Measurements from ENCODE around the gene SLC4A1. TPM values are rescaled to one million over a fixed set of nuclear protein-coding genes. Genes with fewer than 3 reads are reported as not detected.

Gene SLC4A1

GRCh38 chr17:44199553-44200477, 68.1 kb downstream of the SLC4A1 start, which contains the start of gene ATXN7L3:
ATXN7L3 (minus strand) TSS chr17:44199884; CDS start chr17:44198070, 1,814 bp downstream.
- Histone ChIP-seq H3K4me1 (ENCODE audit: control insufficient read depth in 2 of 2, insufficient read depth in 1 of 2, low read depth in 1 of 2, low read length in 2 of 2) (peaks cover 11 to 13% of the 10 kb centered on the region in 2 donors), H2AFZ (ENCODE audit: low read length) (peak within 1 kb of the TSS; percentile 96), H2BK5ac (ENCODE audit: low read length) (peak within 1 kb of the TSS; percentile 33), H3K27ac (replicated peaks; ENCODE audit: low read length) (peak within 1 kb of the TSS; percentile 98), H3K79me1 (ENCODE audit: low read depth, low read length) (peaks cover 18% of the 10 kb centered on the region), H2BK120ac (ENCODE audit: low read depth, low read length) (no peak within 1 kb of the TSS), H4K8ac (ENCODE audit: low read depth, low read length) (no peak within 1 kb of the TSS), H2BK12ac (ENCODE audit: low read length) (no peak within 1 kb of the TSS), H3K4me3 (ENCODE audit: low read length in 2 of 2) (peak within 1 kb of the TSS; percentile 86 to 87), H2AK5ac (ENCODE audit: low read depth, low read length) (peak within 1 kb of the TSS; percentile 20), H3K9me3 (replicated peaks in 1 of 2; ENCODE audit: control insufficient read depth in 2 of 2, insufficient read depth in 1 of 2, low read depth in 1 of 2, low read length in 2 of 2) (no peaks in the 10 kb centered on the region), H3K27me3 (ENCODE audit: control insufficient read depth in 3 of 3, insufficient read depth in 3 of 3, low read depth in 1 of 3, low read length in 3 of 3) (no peaks in the 10 kb centered on the region), H3K4ac (ENCODE audit: low read length) (peak within 1 kb of the TSS; percentile 19), H3K18ac (ENCODE audit: low read length) (peak within 1 kb of the TSS; percentile 97), H3K9ac (ENCODE audit: low read depth, low read length, poor library complexity) (peak within 1 kb of the TSS; percentile 92), H3K36me3 (replicated peaks in 1 of 2; ENCODE audit: control insufficient read depth in 2 of 2, insufficient read depth in 2 of 2, low read length in 2 of 2) (peaks cover 23 to 31% of the 10 kb centered on the region in 2 donors), H2BK15ac (ENCODE audit: low read length) (no peak within 1 kb of the TSS), H4K91ac (ENCODE audit: low read depth, low read length, poor library complexity) (peak within 1 kb of the TSS; percentile 49), H3K4me2 (ENCODE audit: insufficient read depth, low read length, poor library complexity, severe bottlenecking) (peak within 1 kb of the TSS; percentile 90), H3K23ac (ENCODE audit: low read depth, low read length, poor library complexity) (peak within 1 kb of the TSS; percentile 38), H3K14ac (ENCODE audit: low read length) (no peak within 1 kb of the TSS)
- peak; percentile 97 for DNase-seq (ENCODE audit: low spot score)
- WGBS, 2 donors (ENCODE audit: extremely low coverage in 2 of 2, insufficient read length in 2 of 2, insufficient replicate concordance in 1 of 2) = no CpG with 5 or more reads among the region's 126 CpGs

GRCh38 chr17:44198721-44199552, 69.0 kb downstream of the SLC4A1 start:
- peak; percentile 65 for DNase-seq (ENCODE audit: low spot score)
- peaks cover 11 to 13% of the 10 kb centered on the region in 2 donors for H3K4me1 ChIP-seq (ENCODE audit: control insufficient read depth in 2 of 2, insufficient read depth in 1 of 2, low read depth in 1 of 2, low read length in 2 of 2)
- peak overlapping the region; percentile 38 for H3K23ac ChIP-seq (ENCODE audit: low read depth, low read length, poor library complexity)
- H2AFZ ChIP-seq (ENCODE audit: low read length) = peak overlapping the region; percentile 77
- H2AK5ac ChIP-seq (ENCODE audit: low read depth, low read length) = peak overlapping the region; percentile 20
- H3K4me2 ChIP-seq (ENCODE audit: insufficient read depth, low read length, poor library complexity, severe bottlenecking) = peak overlapping the region; percentile 90
- H4K91ac ChIP-seq (ENCODE audit: low read depth, low read length, poor library complexity) = peak overlapping the region; percentile 49
- H2BK15ac ChIP-seq (ENCODE audit: low read length) = no peak overlapping the region
- H3K36me3 ChIP-seq (replicated peaks in 1 of 2; ENCODE audit: control insufficient read depth in 2 of 2, insufficient read depth in 2 of 2, low read length in 2 of 2) = peaks cover 31 to 40% of the 10 kb centered on the region in 2 donors
- peak overlapping the region; percentile 98 for H3K27ac ChIP-seq (replicated peaks; ENCODE audit: low read length)
- no peak overlapping the region for H2BK12ac ChIP-seq (ENCODE audit: low read length)
- WGBS, 2 donors (ENCODE audit: extremely low coverage in 2 of 2, insufficient read length in 2 of 2, insufficient replicate concordance in 1 of 2) = no CpG with 5 or more reads among the region's 68 CpGs
- H3K4ac ChIP-seq (ENCODE audit: low read length) = no peak overlapping the region
- H3K4me3 ChIP-seq (ENCODE audit: low read length in 2 of 2) = peak overlapping the region; percentile 85 to 87
- no peak overlapping the region for H2BK120ac ChIP-seq (ENCODE audit: low read depth, low read length)
- no peaks in the 10 kb centered on the region for H3K9me3 ChIP-seq (replicated peaks in 1 of 2; ENCODE audit: control insufficient read depth in 2 of 2, insufficient read depth in 1 of 2, low read depth in 1 of 2, low read length in 2 of 2)
- peak overlapping the region; percentile 98 for H4K8ac ChIP-seq (ENCODE audit: low read depth, low read length)
- H3K18ac ChIP-seq (ENCODE audit: low read length) = peak overlapping the region; percentile 94
- H3K14ac ChIP-seq (ENCODE audit: low read length) = no peak overlapping the region
- peaks cover 18% of the 10 kb centered on the region for H3K79me1 ChIP-seq (ENCODE audit: low read depth, low read length)
- H3K9ac ChIP-seq (ENCODE audit: low read depth, low read length, poor library complexity) = peak overlapping the region; percentile 92
- no peaks in the 10 kb centered on the region for H3K27me3 ChIP-seq (ENCODE audit: control insufficient read depth in 3 of 3, insufficient read depth in 3 of 3, low read depth in 1 of 3, low read length in 3 of 3)
- peak overlapping the region; percentile 32 for H2BK5ac ChIP-seq (ENCODE audit: low read length)

Small RNA genes within 50 kb of the gene (small RNA-seq; reads per million reads assigned to genes)
- gene MIR6782 (ENCODE audit: insufficient read depth) = not detected
- gene RF00012 (ENCODE audit: insufficient read depth) = not detected
- gene RN7SL507P (ENCODE audit: insufficient read depth) = not detected
- not detected for gene RNU6-453P (ENCODE audit: insufficient read depth)
